KMS-11 (cell line): Measurements from ENCODE around the gene BBS10.
"Not testable (repeated sequence)": the region's sequence is repeated elsewhere in the genome, so short reads cannot be mapped to it uniquely, and the experiment has no call there.

Experiments used
- H2AFZ ChIP-seq: fragments of 200-600 bp; sonication (generic); 2 replicates; pipeline ENCODE4 v1.6.1; 2016; ENCODE audit warnings: antibody characterized with exemption, mixed run types, low read depth
- H3K27ac ChIP-seq: fragments of 200-600 bp; sonication (generic); 2 replicates; pipeline ENCODE4 v1.6.1; 2016; ENCODE audit warnings: mild to moderate bottlenecking, mixed run types
- H3K27me3 ChIP-seq: fragments of 200-600 bp; sonication (generic); 2 replicates; pipeline ENCODE4 v1.6.1; 2017; ENCODE audit warnings: mild to moderate bottlenecking, low read depth, mixed run types, moderate library complexity; ENCODE audit not compliant: insufficient read depth
- H3K36me3 ChIP-seq: fragments of 200-600 bp; sonication (generic); 2 replicates; pipeline ENCODE4 v1.6.1; 2017; ENCODE audit warnings: mild to moderate bottlenecking, mixed run types; ENCODE audit not compliant: insufficient read depth
- H3K4me1 ChIP-seq: fragments of 200-600 bp; sonication (generic); 2 replicates; pipeline ENCODE4 v1.6.1; 2016; ENCODE audit warnings: mild to moderate bottlenecking, low read depth, mixed run types; ENCODE audit not compliant: poor library complexity, severe bottlenecking
- H3K4me2 ChIP-seq: fragments of 200-600 bp; sonication (generic); 2 replicates; pipeline ENCODE4 v1.7.0; 2016; ENCODE audit warnings: mild to moderate bottlenecking, mixed run types
- H3K4me3 ChIP-seq: fragments of 200-600 bp; sonication (generic); IDR thresholded peaks from 2 replicates; pipeline ENCODE4 v1.6.1; 2017; ENCODE audit warnings: low read depth, low read length, mixed read lengths; ENCODE audit not compliant: insufficient read depth
- H3K79me2 ChIP-seq: fragments of 200-600 bp; sonication (generic); 2 replicates; pipeline ENCODE4 v1.6.1; 2016; ENCODE audit warnings: low read depth, mixed run types; ENCODE audit not compliant: insufficient read depth
- H3K9ac ChIP-seq: fragments of 200-600 bp; sonication (generic); 2 replicates; pipeline ENCODE4 v1.6.1; 2016; ENCODE audit warnings: mild to moderate bottlenecking, mixed run types
- H4K20me1 ChIP-seq: fragments of 200-600 bp; sonication (generic); 2 replicates; pipeline ENCODE4 v1.6.1; 2016; ENCODE audit warnings: mild to moderate bottlenecking, mixed run types; ENCODE audit not compliant: insufficient read depth
- CTCF ChIP-seq: fragments of 200-600 bp; sonication (generic); conservative IDR thresholded peaks from 2 replicates; pipeline ENCODE4 v1.6.1; 2017; ENCODE audit warnings: low read depth, mild to moderate bottlenecking, antibody characterized with exemption, low read length, moderate library complexity, mixed read lengths

Gene BBS10

DNA sequence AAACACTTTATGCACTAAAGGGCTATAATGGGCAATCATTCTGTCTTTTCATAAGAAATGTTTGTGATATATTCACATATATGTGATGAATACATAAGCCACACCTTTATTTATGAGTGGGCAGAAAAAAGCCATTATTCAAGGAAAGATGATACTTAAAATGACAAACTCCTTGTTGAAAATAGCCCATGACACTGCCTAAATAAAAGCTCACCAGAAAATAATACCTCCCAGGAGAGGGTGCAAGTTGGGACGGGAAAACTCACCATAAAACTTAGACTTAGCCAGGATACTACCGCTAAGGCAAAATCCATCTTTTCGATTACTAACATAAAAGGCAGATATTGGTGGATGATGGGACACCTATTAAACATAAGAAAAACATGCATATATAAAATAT lies 35.8 kb upstream of the BBS10 start:
- no peak overlapping the region for H3K4me2 ChIP-seq
- no peaks in the 10 kb centered on the region for H3K27me3 ChIP-seq
- H3K4me1 ChIP-seq, result no peaks in the 10 kb centered on the region
- no peaks in the 10 kb centered on the region for H3K36me3 ChIP-seq
- H3K4me3 ChIP-seq, result no peak overlapping the region
- no peak overlapping the region for H2AFZ ChIP-seq
- no peaks in the 10 kb centered on the region for H3K79me2 ChIP-seq
- H4K20me1 ChIP-seq, result no peaks in the 10 kb centered on the region
- no peak overlapping the region for H3K27ac ChIP-seq
- H3K9ac ChIP-seq, result no peak overlapping the region
- no peak for TF ChIP-seq CTCF

DNA sequence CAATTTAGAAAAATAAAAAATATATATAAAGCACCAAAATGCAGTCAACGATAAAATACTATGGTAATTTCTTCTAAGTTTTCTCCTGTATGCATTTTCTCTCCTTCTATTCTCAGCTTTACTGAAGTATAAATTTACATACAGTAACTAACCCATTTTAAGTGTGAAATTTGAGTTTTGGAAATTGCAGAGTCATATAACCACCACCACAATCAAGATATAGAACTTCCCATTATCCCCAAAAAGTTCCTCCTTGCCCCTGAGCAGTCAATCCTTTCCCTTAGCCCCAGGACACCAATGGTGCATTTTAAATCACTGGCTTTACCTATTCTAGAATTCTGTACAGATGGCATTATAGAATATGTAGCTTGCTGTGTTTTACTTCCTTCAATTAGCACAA lies 31.0 kb upstream of the BBS10 start:
- Histone ChIP-seq H2AFZ (no peak overlapping the region), H3K27me3 (no peaks in the 10 kb centered on the region), H3K4me3 (no peak overlapping the region), H3K79me2 (no peaks in the 10 kb centered on the region), H3K36me3 (no peaks in the 10 kb centered on the region), H3K27ac (no peak overlapping the region), H3K4me1 (no peaks in the 10 kb centered on the region), H3K4me2 (no peak overlapping the region), H3K9ac (no peak overlapping the region), H4K20me1 (no peaks in the 10 kb centered on the region)
- no peak for TF ChIP-seq CTCF

- H3K4me1 ChIP-seq, H2AFZ ChIP-seq, H3K27me3 ChIP-seq, H3K27ac ChIP-seq, H3K4me3 ChIP-seq, H4K20me1 ChIP-seq, H3K36me3 ChIP-seq, H3K9ac ChIP-seq, H3K79me2 ChIP-seq, H3K4me2 ChIP-seq: not testable (repeated sequence)
These were observed 28.7 kb upstream of the BBS10 start for GRCh38 chr12:76376876-76377275.

DNA sequence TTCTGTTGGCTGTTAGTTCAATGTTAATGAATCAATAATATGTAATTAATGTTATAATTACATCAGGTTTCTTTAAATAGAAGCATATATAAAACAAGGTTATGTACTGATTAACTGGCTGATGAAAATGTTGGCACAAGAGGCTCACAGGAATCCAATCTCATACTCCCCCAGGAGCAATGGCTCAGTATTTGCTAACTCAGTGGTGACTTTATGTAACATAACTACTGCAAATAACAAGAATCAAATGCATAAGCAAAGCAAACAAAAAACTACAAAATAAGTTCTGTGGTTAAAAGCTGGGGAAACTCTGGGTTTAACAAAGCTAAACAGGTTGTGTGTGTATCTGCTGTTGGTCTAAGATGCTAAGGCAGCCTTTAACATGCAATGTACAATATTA lies 27.7 kb upstream of the BBS10 start:
- Histone ChIP-seq H3K36me3 (no peaks in the 10 kb centered on the region), H3K79me2 (no peaks in the 10 kb centered on the region)

DNA sequence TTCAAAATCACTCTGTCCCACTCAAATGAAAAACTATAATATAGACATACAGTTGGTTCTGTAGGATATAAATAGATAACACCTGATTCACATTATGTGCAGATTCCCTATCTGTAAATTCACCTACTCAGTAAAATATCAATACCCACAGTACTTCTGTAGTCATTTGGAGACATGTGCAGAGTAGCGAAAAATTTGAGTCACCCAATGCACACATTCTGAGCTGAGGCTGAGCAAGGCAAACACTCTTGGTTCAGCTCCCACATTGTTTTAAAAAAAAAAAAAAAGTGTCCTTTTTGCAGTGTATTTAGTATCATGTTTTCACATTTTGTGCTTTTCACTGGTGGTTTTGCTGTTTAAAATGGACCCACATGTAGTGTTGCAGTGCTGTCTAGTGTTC lies 27.3 kb upstream of the BBS10 start:
- no peak overlapping the region for H3K4me2 ChIP-seq
- no peak for TF ChIP-seq CTCF
- H3K27me3 ChIP-seq, result no peaks in the 10 kb centered on the region
- no peaks in the 10 kb centered on the region for H3K36me3 ChIP-seq
- no peak overlapping the region for H3K4me3 ChIP-seq
- H3K27ac ChIP-seq, result no peak overlapping the region
- no peak overlapping the region for H3K9ac ChIP-seq
- H4K20me1 ChIP-seq, result no peaks in the 10 kb centered on the region
- no peaks in the 10 kb centered on the region for H3K79me2 ChIP-seq
- H2AFZ ChIP-seq, result no peak overlapping the region
- H3K4me1 ChIP-seq, result no peaks in the 10 kb centered on the region

More for the DNA sequence above, 27.7 kb upstream of the BBS10 start:
- TF ChIP-seq CTCF, result no peak
- no peak overlapping the region for H3K4me2 ChIP-seq
- no peak overlapping the region for H2AFZ ChIP-seq
- no peak overlapping the region for H3K27ac ChIP-seq
- no peaks in the 10 kb centered on the region for H4K20me1 ChIP-seq
- no peak overlapping the region for H3K4me3 ChIP-seq
- H3K4me1 ChIP-seq, result no peaks in the 10 kb centered on the region
- H3K27me3 ChIP-seq, result no peaks in the 10 kb centered on the region
- H3K9ac ChIP-seq, result no peak overlapping the region
